ENCODE data around the gene LTO1. TPM values are rescaled to one million over a fixed set of nuclear protein-coding genes. Genes with fewer than 3 reads are reported as not detected.

LTO1 gene
- total and polyA plus RNA-seq, 2 of the 13 experiments (the other 11 are each of a cell fraction or from before 2014, with no cell fraction given), result 11.8 to 15.0 TPM

GRCh38 chr11:69683764-69684333 is 8.7 kb upstream of the LTO1 start (continued):
- TF ChIP-seq FOXA1 (IDR thresholded peaks at IDR 0.05) (no peak), FOXA1 (CRISPR knock-in tag; IDR thresholded peaks at IDR 0.05) (0 out of 2 replicates have a peak, but pooled peaks have one; percentile 32), ARNTL (CRISPR knock-in tag; IDR thresholded peaks at IDR 0.05) (no peak), ZBTB2 (CRISPR knock-in tag; IDR thresholded peaks at IDR 0.05; ENCODE audit: low read depth) (no peak), AHR (CRISPR knock-in tag; IDR thresholded peaks at IDR 0.05) (no peak), BCLAF1 (IDR thresholded peaks at IDR 0.05) (no peak), NR2C2 (CRISPR knock-in tag; IDR thresholded peaks at IDR 0.05; ENCODE audit: borderline replicate concordance) (no peak), THYN1 (CRISPR knock-in tag; IDR thresholded peaks at IDR 0.05; ENCODE audit: borderline replicate concordance, low read depth) (no peak), ZNF274 (CRISPR knock-in tag; IDR thresholded peaks at IDR 0.05) (0 out of 2 replicates have a peak, but pooled peaks have one; percentile 56), SOX6 (IDR thresholded peaks at IDR 0.05) (no peak), SOX6 (CRISPR knock-in tag; IDR thresholded peaks at IDR 0.05) (peak; percentile 29; the same call in 1 of the 2 replicates), U2AF2 (IDR thresholded peaks at IDR 0.05; ENCODE audit: low read depth, low read length) (no peak), ZNF230 (CRISPR knock-in tag; IDR thresholded peaks at IDR 0.05) (no peak), ZNF800 (CRISPR knock-in tag; IDR thresholded peaks at IDR 0.05) (no peak), POLR2AphosphoS2 (IDR thresholded peaks at IDR 0.05; ENCODE audit: low read depth, low read length) (no peak), SOX13 (IDR thresholded peaks at IDR 0.05) (no peak), SOX13 (CRISPR knock-in tag; conservative IDR thresholded peaks at IDR 0.05 in 1 of 2, IDR thresholded peaks at IDR 0.05 in 1 of 2) (no peak; a peak in 1 of 4 replicates), PHF20 (CRISPR knock-in tag; IDR thresholded peaks at IDR 0.05) (no peak), ZBTB1 (CRISPR knock-in tag; IDR thresholded peaks at IDR 0.05; ENCODE audit: borderline replicate concordance) (no peak), ZSCAN30 (CRISPR knock-in tag; IDR thresholded peaks at IDR 0.05) (no peak), HMGA1 (CRISPR knock-in tag; conservative IDR thresholded peaks at IDR 0.05) (no peak), SSRP1 (CRISPR knock-in tag; IDR thresholded peaks at IDR 0.05) (no peak), ZNF512 (CRISPR knock-in tag; IDR thresholded peaks at IDR 0.05) (no peak), ZNF282 (IDR thresholded peaks at IDR 0.05; ENCODE audit: partially characterized antibody) (no peak), SOX5 (CRISPR knock-in tag; IDR thresholded peaks at IDR 0.05; ENCODE audit: borderline replicate concordance) (no peak)

All from HepG2 (cell line).